ENCODE data around the gene ZC3H8.

Gene ZC3H8

GRCh38 chr2:112194482-112194881 is 60.4 kb downstream of the ZC3H8 start:
- DNase-seq, result no peak

DNA sequence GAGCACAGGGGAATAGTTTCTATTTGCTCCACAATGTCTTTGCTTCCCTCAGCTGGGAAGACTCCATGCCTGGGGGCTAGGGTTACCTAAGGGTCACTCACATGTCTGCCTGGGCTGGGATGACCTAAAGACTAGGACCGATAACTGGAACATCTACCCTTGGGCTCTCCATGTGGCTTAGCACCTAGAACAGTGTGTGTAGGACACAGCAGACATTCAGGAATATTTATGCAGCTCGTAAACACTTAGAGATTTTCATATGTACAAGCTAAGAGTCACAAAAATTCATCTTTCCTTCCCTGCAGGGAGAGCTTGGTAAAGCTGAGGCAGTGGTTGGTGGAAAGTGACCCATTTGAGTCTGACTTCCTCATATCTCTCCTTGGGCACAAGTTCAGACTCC is 60.8 kb downstream of the ZC3H8 start:
- DNase-seq, result no peak

GRCh38 chr2:112189001-112189556 is 65.8 kb downstream of the ZC3H8 start:
- DNase-seq, result no peak

- DNase-seq, result no peak
Measured at GRCh38 chr2:112187805-112188596, 66.8 kb downstream of the ZC3H8 start.

- no peak for DNase-seq
Measured at GRCh38 chr2:112187046-112187715, 67.7 kb downstream of the ZC3H8 start.

DNA sequence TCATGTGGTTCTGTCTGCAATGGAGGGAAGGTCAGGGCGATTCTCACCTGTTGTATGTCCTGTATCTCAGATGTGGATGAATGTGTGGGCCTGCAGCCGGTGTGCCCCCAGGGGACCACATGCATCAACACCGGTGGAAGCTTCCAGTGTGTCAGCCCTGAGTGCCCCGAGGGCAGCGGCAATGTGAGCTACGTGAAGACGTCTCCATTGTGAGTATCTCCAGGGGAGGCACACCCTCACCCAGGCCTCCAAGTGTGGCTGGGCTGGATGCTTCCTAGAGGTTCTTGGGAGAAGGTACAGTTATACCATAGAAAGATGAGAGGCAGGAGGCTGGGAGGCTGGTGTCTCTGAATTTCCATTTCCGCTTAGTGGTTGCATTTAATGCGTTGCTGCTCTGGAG is 69.7 kb downstream of the ZC3H8 start:
- DNase-seq, result no peak

- DNase-seq, result no peak
Measured at GRCh38 chr2:112184121-112184520, 70.7 kb downstream of the ZC3H8 start.

- DNase-seq, result no peak
Measured at GRCh38 chr2:112183327-112184025, 71.4 kb downstream of the ZC3H8 start.

GRCh38 chr2:112182581-112183034 is 72.2 kb downstream of the ZC3H8 start:
- peak; percentile 28 for DNase-seq

DNA sequence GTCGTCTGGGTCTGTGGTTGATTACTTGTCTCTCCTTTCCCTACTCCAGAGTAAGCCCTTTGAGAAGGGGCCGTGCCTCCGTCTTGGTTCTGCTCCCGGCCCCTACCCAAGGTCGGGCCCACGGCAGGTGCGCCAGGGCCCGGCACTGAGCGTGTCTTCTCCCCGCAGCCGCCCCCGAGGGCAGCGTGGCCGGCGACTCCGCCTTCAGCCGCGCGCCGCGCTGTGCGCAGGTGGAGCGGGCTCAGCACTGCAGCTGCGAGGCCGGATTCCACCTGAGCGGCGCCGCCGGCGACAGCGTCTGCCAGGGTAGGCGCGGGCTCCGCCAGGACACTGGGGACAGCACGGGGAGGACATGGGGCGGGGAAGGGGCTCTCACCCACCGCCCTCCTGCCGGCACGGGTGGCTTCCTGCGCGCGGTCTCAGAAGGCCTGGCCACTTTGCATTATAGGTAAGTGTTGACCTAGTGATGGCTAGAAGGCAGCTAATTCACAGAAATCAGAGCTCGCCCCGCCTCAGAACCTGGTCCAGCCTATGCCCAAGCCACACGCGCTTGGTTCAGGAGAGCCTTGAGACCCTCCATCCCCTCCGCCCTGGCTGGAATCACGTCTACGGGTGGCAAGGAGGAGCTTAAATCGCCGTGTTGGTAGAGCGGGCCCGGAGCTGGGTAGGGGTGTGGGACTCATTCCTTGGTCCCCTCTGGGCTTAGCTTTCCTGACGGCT is 73.1 kb downstream of the ZC3H8 start:
- no peak for DNase-seq

- no peak for DNase-seq
Measured at GRCh38 chr2:112175958-112176573, 78.8 kb downstream of the ZC3H8 start.

DNA sequence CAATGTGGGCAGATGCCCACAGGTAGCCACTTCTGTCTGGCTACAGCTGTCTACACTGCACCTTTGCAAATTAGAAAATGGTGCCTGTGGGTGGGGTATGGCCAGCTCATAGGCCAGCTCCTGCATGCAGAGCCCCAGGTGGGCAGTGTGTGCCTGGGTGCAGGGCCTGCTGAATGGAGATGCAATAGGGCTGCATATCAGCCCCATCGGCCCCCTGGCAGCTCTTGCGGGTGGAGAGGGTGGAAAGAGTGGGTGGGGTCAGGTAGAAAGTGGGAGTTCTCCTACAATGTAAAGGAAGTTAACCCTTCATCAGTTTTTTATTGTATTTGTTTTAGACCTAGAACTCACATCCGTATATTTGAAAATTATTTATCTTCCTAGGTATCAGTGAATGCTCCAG is 79.5 kb downstream of the ZC3H8 start:
- DNase-seq, result no peak

- no peak for DNase-seq
Measured at GRCh38 chr2:112174383-112174782, 80.5 kb downstream of the ZC3H8 start.

DNA sequence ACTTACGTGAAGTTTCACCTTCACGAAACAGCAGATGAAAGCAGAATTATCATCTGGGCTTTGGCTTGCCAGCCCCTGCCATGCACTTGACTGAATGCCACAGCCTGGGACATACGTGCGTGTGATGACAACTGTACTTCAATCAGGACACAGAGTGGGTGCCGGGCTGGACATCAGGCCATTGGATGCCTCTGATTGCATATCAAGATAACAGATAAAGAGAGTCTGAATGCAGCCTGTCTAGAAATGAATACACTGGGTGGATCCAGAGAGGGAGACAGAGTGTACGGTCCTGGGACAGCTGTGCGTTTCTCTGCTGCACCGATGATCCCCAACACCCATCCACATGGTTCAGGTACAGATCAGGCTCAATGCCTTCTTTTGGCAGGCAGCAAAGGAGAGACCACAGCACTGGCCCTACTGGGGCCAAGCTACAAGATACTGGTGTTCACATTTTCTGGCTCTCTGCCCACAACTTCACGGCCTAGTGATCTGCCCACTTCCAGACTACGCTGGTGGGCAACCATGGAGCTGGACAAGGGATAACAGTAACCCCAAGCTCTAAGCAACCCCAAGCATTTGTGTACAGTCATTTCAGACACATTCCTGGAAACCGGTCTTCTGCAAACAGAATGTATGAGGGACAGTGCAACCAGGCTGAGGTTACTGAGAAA is 81.1 kb downstream of the ZC3H8 start:
- DNase-seq, result no peak

DNA sequence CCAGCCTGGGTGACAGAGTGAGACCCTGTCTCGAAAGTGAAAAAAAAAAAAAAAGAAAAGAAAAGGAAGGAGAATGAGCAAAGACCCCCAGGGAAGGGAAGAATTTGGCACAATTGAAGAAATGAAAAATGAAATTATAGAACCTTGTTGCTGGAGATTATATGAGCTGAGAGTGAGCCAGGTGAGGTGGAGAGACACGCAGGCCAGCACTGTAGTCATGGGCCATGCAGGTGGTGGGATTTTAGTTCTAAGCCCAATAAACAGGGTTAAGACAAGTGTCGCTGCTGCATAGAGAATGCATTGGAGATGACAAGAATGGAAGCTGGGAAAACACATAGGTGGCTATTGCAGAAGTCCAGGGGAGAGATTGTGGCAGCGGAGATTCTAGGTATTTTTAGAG is 84.3 kb downstream of the ZC3H8 start:
- DNase-seq, result no peak

DNA sequence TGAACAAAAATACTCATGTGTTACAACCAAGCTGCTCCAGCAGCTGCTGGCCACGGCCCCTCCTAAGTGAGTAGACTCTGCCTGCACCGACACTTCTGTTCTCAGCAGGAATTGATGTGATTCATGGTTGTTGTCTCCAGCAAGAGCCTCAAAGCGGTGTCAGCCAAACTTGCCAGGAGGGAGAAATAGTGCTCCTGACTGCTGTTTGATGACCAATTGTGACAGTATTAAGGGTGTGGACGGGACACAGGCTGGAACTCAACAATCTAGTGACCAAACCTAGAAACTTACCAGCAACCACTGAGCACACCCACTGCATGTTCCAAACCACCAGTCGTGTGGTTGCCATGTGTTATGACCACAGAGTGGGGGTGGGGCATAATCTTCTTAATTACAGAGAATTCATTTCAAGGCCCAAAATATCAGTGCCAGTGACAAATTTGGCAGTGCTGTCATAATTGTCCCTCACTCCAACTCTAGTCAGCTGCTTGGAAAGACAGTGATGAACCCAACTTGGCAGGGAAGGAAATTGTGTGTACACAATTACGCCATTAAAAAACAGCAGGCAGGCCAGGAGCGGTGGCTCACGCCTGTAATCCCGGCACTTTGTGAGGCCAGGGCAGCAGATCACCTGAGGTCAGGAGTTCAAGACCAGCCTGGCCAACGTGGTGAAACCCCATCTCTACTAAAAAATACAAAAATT is 86.3 kb downstream of the ZC3H8 start:
- DNase-seq, result no peak

DNA sequence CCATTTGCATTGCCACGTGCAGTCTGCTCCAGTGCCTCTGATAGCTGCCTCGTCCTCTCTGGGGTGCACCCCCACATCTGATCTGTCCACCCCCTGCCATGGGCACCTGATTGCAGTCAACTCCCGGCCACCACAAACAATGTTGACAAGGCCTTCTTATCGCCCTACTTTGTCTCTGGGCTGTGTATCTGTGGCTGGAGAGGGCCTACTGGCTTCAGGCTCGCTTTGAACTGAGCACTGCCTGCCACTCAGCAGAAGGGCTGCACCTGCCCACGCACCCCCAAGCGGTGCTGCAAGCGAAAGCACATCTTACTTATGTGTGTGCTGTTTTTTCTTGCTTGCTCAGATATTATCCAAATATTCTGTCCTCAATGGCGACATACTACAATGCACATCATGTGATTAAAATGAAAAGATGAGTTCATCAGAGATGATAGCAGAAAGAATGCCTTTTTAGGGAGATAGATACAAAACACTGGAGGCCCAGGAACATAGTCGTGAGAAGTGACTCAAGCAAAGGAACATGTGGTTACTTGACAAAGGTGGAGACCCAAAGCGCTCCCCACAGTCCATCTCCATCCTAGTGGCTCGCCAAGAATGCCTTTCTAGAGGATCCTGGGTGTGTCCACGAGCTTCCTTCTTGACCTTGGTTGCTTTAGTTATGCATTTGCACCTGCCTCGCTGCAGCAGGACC is 87.9 kb downstream of the ZC3H8 start:
- DNase-seq, result no peak

GRCh38 chr2:112165296-112165695 is 89.5 kb downstream of the ZC3H8 start:
- DNase-seq, result no peak

DNA sequence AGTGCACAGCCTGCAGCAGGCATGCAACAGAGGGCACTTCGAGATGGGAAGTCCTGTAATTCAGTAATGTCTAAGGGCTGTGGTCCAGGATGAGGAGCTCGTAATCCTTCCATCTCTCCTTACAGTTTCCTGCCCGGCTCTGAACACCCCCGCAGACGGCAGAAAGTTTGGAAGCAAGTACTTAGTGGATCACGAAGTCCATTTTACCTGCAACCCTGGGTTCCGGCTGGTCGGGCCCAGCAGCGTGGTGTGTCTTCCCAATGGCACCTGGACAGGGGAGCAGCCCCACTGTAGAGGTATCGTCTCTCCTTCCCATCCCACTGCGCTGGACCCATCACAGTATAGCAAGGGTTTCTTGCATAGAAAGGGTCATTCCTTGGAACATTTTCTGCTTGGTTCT is 90.0 kb downstream of the ZC3H8 start:
- DNase-seq, result no peak

- no peak for DNase-seq
Measured at GRCh38 chr2:112163541-112163981, 91.3 kb downstream of the ZC3H8 start.

All from NCI-H748 treated with DMSO at 0.1 percent for 48 hours (cell line).